ENCODE data around the gene DPP6.

DNA sequence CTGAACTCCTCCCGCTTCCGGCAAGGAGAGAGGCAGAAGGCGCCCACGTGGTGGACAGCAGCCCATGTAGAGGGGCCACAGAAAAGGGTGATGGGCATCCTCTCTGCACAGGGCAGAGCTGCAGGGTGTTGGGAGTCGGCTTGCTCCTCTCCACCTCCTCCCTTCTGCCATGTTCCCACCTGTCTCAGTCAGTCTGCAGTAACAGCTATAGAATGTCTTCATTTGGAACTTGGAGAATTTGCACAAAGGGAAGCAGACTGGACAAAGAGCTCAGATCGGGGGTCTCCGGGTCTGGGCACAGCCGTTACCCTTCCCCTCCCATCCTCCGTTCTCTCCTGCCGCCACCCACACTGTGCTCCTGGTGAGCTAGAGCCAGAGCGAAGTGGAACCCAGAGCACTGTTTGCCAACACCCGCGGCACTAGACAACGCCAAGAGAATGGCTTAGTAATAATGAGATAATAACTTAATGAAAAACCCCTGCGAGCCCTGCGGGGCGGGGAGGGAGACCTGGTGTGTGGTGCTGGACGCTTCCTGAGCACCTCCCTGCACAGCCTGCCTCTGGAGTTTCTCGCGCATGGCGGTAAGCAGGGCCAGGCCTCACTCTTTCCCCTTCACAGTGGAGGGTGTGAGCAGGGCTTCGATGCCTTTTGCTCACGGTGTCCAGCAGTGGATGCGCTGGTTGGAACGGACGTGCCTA is 696.0 kb downstream of the DPP6 start:
- TF ChIP-seq, protein P1, sequence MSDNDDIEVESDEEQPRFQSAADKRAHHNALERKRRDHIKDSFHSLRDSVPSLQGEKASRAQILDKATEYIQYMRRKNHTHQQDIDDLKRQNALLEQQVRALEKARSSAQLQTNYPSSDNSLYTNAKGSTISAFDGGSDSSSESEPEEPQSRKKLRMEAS (IDR thresholded peaks at IDR 0.05; ENCODE audit: low read depth, low read length): no peak
- TF ChIP-seq, protein P2, sequence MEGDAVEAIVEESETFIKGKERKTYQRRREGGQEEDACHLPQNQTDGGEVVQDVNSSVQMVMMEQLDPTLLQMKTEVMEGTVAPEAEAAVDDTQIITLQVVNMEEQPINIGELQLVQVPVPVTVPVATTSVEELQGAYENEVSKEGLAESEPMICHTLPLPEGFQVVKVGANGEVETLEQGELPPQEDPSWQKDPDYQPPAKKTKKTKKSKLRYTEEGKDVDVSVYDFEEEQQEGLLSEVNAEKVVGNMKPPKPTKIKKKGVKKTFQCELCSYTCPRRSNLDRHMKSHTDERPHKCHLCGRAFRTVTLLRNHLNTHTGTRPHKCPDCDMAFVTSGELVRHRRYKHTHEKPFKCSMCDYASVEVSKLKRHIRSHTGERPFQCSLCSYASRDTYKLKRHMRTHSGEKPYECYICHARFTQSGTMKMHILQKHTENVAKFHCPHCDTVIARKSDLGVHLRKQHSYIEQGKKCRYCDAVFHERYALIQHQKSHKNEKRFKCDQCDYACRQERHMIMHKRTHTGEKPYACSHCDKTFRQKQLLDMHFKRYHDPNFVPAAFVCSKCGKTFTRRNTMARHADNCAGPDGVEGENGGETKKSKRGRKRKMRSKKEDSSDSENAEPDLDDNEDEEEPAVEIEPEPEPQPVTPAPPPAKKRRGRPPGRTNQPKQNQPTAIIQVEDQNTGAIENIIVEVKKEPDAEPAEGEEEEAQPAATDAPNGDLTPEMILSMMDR (IDR thresholded peaks at IDR 0.05; ENCODE audit: low read depth, low read length): no peak
